Activated CD8-positive, alpha-beta memory T cell treated with anti-CD3 and anti-CD28 coated beads, Interleukin-2, amount 50 U/mL, for 24 hours (primary cell): ENCODE results near the gene ANKRD37.

Experiments used
- DNase-seq: peaks from one replicate; pipeline ENCODE4 v3.0.0-alpha.2; 2020; ENCODE audit errors: extremely low read depth

Gene ANKRD37

GRCh38 chr4:185416955-185417354 lies 20.3 kb downstream of the ANKRD37 start:
- no peak for DNase-seq

- DNase-seq, result no peak
Measured at GRCh38 chr4:185421366-185422124, 24.9 kb downstream of the ANKRD37 start.

- DNase-seq, result no peak
Measured at GRCh38 chr4:185424905-185425646, 28.4 kb downstream of the ANKRD37 start.

- peak; percentile 61 for DNase-seq
Measured at GRCh38 chr4:185425647-185426352, 29.2 kb downstream of the ANKRD37 start, which contains the start of gene UFSP2. UFSP2 (minus strand) TSS chr4:185425964; CDS start chr4:185425868, 96 bp downstream.

DNA sequence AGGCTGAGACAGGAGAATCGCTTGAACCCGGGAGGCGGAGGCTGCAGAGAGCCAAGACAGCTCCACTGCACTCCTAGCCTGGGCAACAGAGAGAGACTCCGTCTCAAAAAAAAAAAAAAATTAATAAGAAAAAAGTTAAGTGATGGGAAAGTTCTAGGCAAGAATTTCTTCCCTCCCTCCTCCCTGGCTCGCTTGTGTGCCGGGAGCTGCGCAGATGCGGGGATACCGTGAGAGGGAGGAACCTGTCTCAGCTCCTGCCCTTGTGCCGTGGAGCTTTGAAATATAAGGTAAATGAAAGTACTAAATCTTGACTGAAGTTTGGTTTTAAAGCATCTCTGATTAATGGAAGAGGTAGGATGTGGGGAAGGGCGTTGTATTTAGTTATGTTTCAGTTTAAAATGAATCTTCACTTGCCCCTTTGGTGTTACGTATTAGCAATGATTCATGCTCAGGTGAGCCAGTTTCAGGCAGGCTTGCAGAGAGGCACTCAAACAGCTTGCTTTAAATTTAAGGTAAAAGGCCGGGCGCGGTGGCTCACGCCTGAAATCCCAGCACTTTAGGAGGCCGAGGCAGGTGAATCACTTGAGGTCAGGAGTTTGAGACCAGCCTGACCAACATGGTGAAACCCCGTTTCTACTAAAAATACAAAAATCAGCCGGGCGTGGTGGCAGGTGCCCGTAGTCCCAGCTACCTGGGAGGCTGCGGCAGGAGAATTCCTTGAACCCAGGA lies 30.5 kb downstream of the ANKRD37 start:
- no peak for DNase-seq

- DNase-seq, result no peak
Measured at GRCh38 chr4:185429660-185430059, 33.0 kb downstream of the ANKRD37 start.

- no peak for DNase-seq
Measured at GRCh38 chr4:185435466-185435865, 38.8 kb downstream of the ANKRD37 start.

- DNase-seq, result no peak
Measured at GRCh38 chr4:185437809-185438208, 41.2 kb downstream of the ANKRD37 start.

GRCh38 chr4:185441479-185441878 lies 44.8 kb downstream of the ANKRD37 start:
- DNase-seq, result no peak

GRCh38 chr4:185445209-185445608 lies 48.6 kb downstream of the ANKRD37 start:
- DNase-seq, result no peak
